GDM1 (cell line): ENCODE results near the gene NECTIN4.
"Not testable (repeated sequence)": the region's sequence is repeated elsewhere in the genome, so short reads cannot be mapped to it uniquely, and the experiment has no call there.

Experiments used
- DNase-seq: peaks from one replicate; lab custom pipeline; 2025; lab: John Stamatoyannopoulos, UW

The NECTIN4 gene

GRCh38 chr1:161054232-161054631, 35.1 kb downstream of the NECTIN4 start:
- DNase-seq, result no peak

GRCh38 chr1:161052899-161053298, 36.5 kb downstream of the NECTIN4 start:
- DNase-seq, result no peak

DNA sequence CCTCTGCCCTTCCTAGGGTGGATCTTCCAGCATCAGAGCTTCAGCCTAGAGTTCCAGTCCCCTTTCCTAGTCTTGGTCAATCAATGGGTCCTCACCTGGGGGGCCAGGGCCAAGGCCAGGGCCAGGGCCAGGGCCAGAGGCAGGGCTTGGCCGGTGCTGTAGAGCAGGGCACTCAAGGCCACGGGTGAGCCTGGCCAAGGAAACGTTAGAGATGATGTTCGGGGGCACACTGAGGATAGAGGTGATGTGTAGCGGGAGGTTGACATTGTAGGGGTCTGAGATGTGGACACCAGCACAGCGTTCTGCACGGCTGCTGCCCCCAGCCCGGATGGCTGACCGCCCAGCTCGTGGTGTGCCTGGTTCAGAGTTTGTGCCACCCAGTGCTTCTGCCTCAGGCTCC, 38.1 kb downstream of the NECTIN4 start:
- no peak for DNase-seq

GRCh38 chr1:161048949-161049722, 40.2 kb downstream of the NECTIN4 start:
- DNase-seq, result no peak

- DNase-seq, result no peak
Measured at GRCh38 chr1:161047436-161048420, 41.6 kb downstream of the NECTIN4 start.

GRCh38 chr1:161046605-161047228, 42.6 kb downstream of the NECTIN4 start:
- DNase-seq, result no peak

GRCh38 chr1:161045736-161046604, 43.4 kb downstream of the NECTIN4 start, which contains the start of gene USF1:
Gene USF1, minus strand, starts transcription at chr1:161045977. Its CDS starts 2,702 bp downstream, at chr1:161043275.
- DNase-seq, result peak; percentile 92

- DNase-seq, result peak; percentile 80
Measured at GRCh38 chr1:161044908-161045735, 44.2 kb downstream of the NECTIN4 start.

- DNase-seq, result no peak
Measured at GRCh38 chr1:161044535-161044907, 44.8 kb downstream of the NECTIN4 start.

- no peak for DNase-seq
Measured at GRCh38 chr1:161039546-161039945, 49.8 kb downstream of the NECTIN4 start.

DNA sequence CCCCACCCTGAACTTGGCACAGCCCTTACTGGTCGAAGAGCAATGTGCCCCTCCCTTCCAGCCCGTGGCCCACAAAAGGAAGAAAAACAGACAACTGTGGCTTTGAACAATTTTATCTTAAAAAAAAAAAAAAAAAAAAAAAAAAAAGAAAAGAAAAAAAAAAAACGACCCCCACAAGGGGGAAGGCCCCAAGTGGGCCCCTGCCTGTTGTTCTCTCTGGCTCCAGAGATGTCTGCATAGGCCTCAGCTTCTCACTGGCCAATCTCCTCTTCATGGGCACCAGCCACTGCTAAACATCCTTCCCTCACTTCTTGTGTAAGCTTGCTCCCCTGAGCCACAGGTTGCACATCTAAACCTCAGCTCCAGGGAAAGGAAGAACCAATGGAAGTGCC, 50.2 kb downstream of the NECTIN4 start:
- no peak for DNase-seq

GRCh38 chr1:161038523-161039153, 50.7 kb downstream of the NECTIN4 start, which contains the start of gene TSTD1:
Gene TSTD1, minus strand, starts transcription at chr1:161038964. Its CDS starts 75 bp downstream, at chr1:161038889.
- no peak for DNase-seq

- no peak for DNase-seq
Measured at GRCh38 chr1:161037661-161038522, 51.5 kb downstream of the NECTIN4 start.

- DNase-seq, result no peak
Measured at GRCh38 chr1:161033751-161034150, 55.6 kb downstream of the NECTIN4 start.

DNA sequence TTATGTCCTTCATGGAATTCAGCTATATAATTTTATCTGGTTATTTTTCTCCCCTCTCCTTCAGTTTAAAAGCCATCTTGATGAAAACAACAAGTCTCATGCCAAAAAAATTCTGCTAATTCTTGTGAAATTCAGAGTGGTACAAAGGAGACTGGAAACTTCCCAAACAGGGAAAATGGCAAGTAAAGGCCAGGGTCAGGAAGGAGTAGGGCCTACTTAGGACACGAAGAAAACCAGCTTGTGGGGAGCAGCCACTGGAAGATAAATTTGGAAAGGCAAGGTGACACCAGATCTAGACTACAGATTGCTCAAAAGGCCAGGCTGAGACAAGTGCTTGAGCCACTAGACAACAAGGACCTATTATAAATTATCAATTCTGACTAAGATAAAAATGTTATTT, 56.9 kb downstream of the NECTIN4 start:
- no peak for DNase-seq

GRCh38 chr1:161031874-161032273, 57.5 kb downstream of the NECTIN4 start:
- no peak for DNase-seq

DNA sequence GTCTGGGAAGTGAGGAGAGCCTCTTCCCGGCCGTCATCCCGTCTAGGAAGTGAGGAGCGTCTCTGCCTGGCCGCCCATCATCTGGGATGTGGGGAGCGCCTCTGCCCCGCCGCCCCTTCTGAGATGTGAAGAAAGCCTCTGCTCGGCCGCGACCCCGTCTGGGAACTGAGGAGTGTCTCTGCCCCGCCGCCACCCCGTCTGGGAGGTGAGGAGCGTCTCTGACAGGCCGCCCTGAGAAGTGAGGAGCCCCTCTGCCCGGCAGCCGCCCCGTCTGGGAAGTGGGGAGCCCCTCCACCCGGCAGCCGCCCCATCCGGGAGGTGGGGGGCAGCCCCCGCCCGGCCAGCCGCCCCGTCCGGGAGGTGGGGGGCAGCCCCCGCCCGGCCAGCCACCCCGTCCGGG, 59.9 kb downstream of the NECTIN4 start:
- DNase-seq, result not testable (repeated sequence)

- DNase-seq, result not testable (repeated sequence)
Measured at GRCh38 chr1:161026954-161027353, 62.4 kb downstream of the NECTIN4 start.

DNA sequence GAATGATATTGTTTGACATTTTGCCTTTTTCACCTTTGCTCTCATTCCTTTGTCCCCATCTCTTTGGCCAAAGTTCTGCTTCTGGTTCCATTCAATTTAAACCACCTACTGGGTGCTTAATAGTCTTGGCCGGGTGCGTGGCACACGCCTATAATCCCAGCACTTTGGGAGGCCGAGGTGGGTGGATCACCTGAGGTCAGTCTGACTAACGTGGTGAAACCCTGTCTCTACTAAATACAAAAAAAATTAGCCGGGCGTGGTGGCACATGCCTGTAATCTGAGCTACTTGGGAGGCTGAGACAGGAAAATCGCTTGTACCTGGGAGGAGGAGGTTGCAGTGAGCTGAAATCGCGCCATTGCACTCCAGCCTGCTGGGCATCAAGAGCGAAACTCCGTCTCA, 66.9 kb downstream of the NECTIN4 start:
- DNase-seq, result not testable (repeated sequence)
